Kasumi-1 (cell line): ENCODE measurements around the gene FABP6.
A peak's percentile ranks its signal among the peaks of the same experiment; 100 is the strongest.
"Not testable (repeated sequence)": the region's sequence is repeated elsewhere in the genome, so short reads cannot be mapped to it uniquely, and the experiment has no call there.

Source experiments
- DNase-seq, 2 experiments: peaks; one replicate each; lab custom pipeline; 2025; lab: John Stamatoyannopoulos, UW

FABP6 gene

GRCh38 chr5:160229190-160229742 lies at the start of gene FABP6:
Gene FABP6 (plus strand): TSS chr5:160229506. CDS start chr5:160229558, 52 bp downstream.
- DNase-seq, result no peak

- DNase-seq, result no peak
These were observed 48.4 kb upstream of the FABP6 start for GRCh38 chr5:160180931-160181330.

- no peak for DNase-seq
These were observed 47.2 kb upstream of the FABP6 start for GRCh38 chr5:160181965-160182622.

GRCh38 chr5:160183075-160183474 lies 46.2 kb upstream of the FABP6 start:
- no peak for DNase-seq

- peak; percentile 67 to 73 for DNase-seq
These were observed 43.5 kb upstream of the FABP6 start for GRCh38 chr5:160185626-160186360.

GRCh38 chr5:160186480-160186879 lies 42.8 kb upstream of the FABP6 start:
- DNase-seq, result no peak

GRCh38 chr5:160187091-160187490 lies 42.2 kb upstream of the FABP6 start:
- DNase-seq, result no peak

- peak; percentile 26 to 47 for DNase-seq
These were observed 40.9 kb upstream of the FABP6 start for GRCh38 chr5:160188141-160189015.

- DNase-seq, result no peak
These were observed 36.9 kb upstream of the FABP6 start for GRCh38 chr5:160192424-160192823.

GRCh38 chr5:160193076-160193475 lies 36.2 kb upstream of the FABP6 start:
- not testable (repeated sequence) for DNase-seq

GRCh38 chr5:160193790-160194189 lies 35.5 kb upstream of the FABP6 start:
- DNase-seq, result not testable (repeated sequence)

GRCh38 chr5:160197341-160198144 lies 31.8 kb upstream of the FABP6 start:
- DNase-seq, result peak; percentile 95 to 97

GRCh38 chr5:160198146-160198545 lies 31.2 kb upstream of the FABP6 start:
- DNase-seq, result peak; percentile 45 to 52

GRCh38 chr5:160198841-160199409 lies 30.4 kb upstream of the FABP6 start:
- DNase-seq, result no peak

- peak; percentile 68 to 76 for DNase-seq
These were observed 29.8 kb upstream of the FABP6 start for GRCh38 chr5:160199410-160199911.

GRCh38 chr5:160207061-160207460 lies 22.2 kb upstream of the FABP6 start:
- no peak for DNase-seq

- DNase-seq, result no peak
These were observed 19.4 kb upstream of the FABP6 start for GRCh38 chr5:160209917-160210316.

- no peak for DNase-seq
These were observed 18.7 kb upstream of the FABP6 start for GRCh38 chr5:160210606-160211005.

- DNase-seq, result no peak
These were observed 18.0 kb upstream of the FABP6 start for GRCh38 chr5:160211352-160211751.

- DNase-seq, result no peak
These were observed 15.8 kb upstream of the FABP6 start for GRCh38 chr5:160213537-160213936.

GRCh38 chr5:160219356-160219755 lies 9.9 kb upstream of the FABP6 start:
- DNase-seq, result no peak
